ENCODE data around the gene PCNA.
"Not testable (repeated sequence)": the region's sequence is repeated elsewhere in the genome, so short reads cannot be mapped to it uniquely, and the experiment has no call there.

PCNA gene

DNA sequence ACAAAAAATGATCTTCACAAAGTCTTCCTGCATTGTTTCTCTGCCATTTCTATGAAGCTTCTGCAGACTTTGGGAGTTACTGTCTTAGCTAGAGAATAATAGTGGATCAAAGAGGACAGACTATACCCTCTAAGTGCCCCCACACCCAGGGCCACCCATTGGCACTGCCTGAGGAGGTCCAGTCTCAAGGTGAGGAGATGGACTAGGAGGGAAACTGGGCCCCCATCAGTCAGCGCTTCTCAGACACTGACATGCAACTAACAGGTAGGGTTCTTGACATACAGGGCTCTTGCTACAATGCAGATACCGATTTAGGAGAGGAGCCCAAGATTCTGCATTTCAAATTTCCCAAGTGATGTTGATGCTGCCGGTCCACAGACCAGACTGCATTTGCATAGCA lies 24.3 kb downstream of the PCNA start:
- DNase-seq = no peak

DNA sequence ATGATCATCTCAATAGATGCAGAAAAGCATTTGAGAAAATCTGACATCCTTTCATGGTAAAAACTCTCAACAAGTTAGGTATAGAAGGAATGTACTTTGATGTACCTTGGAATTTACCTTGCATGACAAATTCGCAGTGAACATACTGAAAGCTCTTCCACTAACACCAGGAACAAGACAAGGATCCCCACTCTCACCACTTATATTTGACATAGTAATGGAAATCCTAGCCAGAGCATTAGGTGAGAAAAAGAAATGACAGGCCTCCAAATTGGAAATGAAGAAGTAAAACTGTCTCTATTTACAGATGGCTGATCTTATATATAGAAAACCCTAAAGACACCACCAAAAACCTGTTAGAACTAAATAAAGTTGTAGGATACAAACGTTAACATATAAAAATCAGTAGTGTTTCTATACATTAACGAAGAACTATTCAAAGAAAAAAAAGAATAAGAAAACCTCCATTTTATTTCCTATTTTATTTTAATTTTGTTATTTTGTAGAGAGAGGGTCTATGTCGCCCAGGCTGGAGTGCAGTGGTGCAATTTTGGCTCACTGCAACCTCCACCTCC lies 26.9 kb downstream of the PCNA start:
- DNase-seq = no peak

DNA sequence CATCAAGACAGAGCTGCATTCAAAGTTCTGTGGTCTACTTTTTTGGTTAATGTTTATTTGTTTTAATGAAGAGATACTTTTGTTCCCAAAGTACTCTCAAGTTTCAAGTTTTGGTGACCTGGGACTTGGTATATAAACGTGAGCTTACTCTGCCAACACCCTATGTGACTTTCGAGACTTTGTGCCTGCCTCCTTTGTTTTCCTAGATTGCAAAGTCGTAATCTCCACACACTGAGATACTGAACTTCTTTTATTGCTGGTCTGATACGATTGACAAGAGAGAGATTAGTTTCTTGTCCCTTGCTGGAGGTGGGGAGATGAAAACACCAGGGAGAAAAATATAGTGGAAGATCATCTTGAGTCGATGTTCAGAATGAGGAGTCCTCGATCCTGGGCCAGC lies 27.9 kb downstream of the PCNA start:
- no peak for DNase-seq

DNA sequence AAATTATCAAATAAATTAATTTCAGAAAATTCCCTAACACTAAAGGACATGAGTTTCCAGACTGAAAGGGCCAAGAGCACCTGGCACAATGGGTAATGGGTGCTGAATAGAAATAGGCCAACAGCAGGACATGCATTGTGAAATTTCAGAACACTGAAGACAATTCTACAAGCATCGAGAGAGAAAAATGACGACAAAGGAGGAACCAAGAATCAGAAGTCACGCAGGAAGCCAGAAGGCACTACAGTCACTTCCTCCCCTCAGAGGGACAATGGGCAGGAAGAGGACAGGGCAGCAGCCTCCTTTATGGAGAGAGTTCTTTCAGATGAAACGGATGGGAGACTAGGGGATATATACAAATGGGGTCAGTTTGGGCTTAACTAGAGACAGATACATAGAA lies 29.6 kb downstream of the PCNA start:
- DNase-seq = no peak

DNA sequence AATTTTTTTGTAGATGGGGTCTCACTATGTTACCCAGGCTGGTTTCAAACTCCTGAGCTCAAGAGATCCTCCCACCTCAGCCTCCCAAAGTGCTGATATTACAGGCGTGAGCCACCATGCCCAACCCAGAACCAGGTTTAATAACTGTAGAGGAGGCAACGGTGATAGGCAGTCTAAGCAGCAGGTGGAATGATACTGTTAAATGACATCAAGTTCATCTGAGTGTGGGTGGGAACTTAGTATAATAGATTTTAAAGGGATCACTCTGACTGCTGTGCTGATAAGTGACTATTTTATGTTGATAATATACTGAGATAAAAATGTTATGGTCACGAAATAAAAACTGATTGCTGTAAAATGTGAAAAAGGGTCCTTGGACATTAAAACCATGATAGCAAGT lies 31.1 kb downstream of the PCNA start:
- no peak for DNase-seq

DNA sequence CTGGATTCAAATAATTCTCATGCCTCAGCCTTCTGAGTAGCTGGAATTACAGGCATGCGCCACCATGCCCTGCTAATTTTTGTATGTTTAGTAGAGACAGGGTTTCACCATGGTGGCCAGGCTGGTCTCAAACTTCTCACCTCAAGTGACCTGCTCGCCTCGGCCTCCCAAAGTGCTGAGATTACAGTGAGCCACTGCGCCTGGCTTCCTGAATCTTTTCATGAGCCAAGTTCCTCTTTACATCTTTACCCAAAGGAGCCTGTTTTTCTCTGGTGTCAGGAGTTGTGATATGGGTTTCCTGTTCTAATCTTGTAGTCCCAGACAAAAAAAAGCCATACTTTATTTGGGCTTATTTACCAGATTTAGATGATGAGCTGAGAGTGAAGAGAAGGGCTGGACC lies 34.4 kb downstream of the PCNA start:
- no peak for DNase-seq

DNA sequence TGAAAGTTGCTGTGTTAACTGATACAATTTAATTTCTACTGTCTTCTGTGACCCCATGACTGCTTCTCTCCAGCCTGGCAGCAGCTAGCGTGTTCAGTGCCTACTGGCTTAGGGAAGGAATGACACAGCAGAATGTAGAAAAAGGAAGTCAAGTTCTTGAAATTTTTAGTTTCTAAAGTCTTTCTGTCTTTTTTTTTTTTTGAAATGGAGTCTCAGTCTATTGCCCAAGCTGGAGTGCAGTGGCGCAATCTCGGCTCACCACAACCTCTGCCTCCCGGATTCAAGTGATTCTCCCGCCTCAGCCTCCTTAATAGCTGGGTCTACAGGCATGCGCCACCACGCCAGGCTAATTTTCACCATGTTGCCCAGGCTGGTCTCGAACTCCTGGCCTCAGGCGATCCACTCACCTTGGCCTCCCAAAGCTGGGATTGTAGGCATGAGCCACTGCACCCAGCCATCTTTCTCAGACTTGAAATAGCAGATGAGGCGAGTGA lies 39.3 kb downstream of the PCNA start:
- no peak for DNase-seq

DNA sequence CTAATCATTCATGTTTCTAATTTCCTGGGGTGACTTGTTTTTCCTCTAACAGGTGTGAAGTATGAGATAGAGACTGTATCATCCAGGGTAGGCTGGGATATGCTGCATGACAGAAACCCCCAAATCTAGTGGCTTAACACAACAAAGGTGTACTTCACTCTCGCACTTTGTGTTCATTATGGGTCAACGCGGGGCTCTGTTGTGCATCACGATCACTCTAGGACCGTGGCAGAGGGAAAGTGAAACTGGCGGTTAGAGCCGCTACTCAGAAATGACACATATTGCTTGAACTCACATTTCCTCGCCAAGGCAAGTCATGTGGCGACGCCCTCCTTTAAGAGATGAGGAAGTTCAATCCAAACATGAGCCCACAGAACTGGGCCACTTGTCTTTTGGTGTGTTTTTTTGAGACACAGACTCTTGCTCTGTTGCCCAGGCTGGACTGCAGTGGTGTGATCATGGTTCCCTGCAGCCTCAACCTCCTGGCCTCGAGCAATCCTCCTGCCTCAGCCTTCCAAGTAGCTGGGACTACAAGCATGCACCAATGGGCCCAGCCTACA lies 41.3 kb downstream of the PCNA start:
- no peak for DNase-seq

DNA sequence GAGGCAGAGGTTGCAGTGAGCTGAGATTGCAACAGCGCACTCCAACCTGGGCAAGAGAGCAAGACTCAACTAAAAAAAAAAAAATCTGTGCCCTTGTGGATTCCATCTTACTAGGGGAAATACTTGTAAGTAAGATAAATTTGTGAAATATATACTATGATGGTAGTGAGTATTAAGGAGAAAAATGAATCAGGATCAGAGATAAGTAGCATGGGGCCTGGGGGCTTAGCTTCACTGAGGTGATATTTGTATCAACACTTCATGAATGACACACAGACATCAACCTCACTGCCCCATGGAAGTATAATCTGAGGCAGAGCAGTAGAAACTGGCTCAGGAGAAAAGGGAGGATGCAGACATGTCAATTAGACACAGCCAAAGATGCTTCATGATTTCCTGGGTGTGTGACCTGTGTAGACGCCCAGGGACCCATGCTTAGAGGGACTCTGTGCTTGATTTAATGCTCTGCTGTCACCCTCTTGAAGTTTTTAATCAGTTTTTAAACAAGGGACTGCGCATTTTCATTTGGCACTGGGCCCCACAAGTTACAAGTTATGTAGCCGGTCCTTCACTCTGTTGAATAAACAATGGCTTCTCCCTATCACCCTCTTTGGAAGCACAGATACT lies 41.9 kb downstream of the PCNA start:
- no peak for DNase-seq

DNA sequence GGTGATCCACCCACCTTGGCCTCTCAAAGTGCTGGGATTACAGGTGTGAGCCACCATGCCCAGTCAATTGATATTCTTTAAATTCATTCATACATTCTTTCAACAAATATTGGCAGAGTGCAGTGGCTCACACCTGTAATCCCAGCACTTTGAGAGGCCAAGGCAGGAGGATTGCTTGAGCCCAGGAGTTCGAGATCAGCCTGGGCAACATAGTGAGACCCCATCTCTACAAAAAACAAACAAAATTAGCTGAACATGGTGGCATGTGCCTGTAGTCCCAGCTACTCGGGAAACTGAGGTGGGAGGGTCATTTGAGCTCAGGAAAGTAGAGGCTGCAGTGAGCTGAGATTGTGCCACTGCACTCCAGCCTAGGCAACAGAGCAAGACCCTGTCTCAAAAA lies 42.8 kb downstream of the PCNA start:
- not testable (repeated sequence) for DNase-seq

DNA sequence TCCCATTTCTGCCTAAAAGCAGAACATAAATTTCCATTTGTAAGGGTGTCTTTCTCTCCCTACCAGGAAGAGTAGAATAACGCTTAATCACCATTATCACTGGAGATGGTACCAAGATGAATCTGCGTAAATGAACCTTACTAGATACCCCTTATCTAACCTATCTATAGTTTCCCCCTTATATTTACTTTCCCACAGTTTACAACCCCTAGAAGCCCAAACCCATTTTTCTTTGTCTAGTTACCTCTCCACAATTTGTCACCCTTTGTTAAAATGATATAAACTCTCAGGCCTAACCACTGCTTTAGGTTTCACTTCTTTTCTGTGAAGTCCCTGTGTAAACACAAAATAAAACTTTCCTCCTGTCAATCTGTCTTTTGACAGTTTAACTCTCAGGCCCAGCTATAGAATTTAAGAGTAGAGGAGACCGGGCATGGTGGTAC lies 45.5 kb downstream of the PCNA start:
- DNase-seq = no peak

DNA sequence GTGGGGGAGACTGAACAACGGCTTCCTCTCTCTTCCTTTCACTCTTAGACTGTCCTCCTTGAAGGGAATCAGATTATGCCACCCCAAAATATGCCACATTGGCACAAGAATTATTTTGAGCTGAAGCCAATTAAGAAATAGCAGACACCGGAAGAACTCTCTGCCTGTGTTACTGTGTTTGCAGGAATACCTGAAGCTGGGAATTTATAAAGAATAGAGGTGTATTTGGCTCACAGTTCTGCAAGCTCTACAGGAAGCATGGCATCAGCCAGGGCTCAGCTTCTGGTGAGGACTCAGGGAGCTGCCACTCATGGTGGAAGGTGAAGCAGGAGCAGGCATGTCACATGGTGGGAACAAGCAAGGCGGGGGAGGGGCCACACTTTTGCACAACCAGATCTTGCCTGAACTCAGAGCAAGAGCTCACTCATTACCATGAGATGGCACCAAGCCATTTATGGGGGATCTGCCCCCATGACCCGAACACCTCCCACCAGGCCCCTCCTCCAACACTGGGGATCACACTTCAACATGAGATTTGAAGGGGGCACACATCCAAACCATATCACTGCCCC lies 46.0 kb downstream of the PCNA start:
- DNase-seq = peak; percentile 30

DNA sequence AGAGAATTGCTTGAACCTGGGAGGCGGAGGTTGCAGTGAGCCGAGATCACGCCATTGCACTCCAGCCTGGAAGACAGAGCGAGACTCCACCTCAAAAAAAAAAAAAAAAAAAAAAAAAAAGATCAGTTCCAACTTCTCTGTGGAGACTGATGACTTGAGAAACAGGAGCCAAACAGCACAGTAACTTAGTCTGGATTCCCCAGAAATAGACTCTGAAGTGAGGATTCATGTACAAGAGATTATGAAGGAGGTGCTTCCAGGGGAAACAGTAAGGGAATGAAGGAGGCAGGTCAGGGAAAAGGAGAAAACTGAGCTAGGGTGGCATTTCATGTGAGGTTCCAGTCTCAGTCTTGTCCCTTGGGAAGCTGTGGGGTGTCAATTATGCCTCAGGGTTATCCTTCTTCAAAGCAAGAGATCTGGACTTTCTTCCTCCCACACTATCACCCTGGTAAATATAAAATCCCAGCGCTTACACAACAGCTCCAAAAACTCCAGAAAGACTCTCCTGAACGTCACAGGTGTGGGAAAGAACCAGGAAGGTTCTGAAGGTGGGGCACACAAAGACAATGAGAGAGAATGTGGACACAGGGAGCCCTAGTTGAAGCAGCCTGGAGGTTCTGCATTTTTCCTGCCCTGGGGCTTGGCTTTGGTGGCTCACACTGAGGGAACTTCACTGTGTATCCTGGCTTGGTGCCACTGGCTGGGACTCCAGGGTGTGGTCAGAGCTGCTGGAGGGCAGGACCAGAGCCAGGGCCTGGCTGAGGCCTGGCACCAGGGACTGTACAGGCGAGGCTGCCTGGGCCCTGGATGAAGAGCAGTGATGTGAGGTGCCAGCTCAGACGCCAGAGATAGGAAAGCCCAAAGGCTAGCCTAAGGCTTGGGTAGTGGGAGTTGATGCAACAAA lies 46.8 kb downstream of the PCNA start:
- DNase-seq = no peak

DNA sequence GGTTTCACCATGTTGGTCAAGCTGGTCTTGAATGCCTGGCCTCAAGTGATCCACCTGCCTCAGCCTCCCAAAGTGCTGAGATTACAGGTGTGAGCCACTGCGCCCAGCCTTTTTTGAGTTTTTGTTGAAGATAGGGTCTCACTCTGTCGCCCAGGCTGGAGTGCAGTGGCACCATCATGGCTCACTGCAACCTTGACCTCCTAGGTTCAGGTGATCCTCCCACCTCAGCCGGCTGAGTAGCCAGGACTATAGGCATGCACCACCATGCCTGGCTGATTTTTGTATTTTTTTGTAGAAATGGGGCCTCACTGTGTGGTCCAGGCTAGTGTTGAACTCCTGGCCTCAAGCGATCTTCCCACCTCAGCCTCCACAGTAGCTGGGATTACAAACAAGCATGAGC lies 47.8 kb downstream of the PCNA start:
- not testable (repeated sequence) for DNase-seq

DNA sequence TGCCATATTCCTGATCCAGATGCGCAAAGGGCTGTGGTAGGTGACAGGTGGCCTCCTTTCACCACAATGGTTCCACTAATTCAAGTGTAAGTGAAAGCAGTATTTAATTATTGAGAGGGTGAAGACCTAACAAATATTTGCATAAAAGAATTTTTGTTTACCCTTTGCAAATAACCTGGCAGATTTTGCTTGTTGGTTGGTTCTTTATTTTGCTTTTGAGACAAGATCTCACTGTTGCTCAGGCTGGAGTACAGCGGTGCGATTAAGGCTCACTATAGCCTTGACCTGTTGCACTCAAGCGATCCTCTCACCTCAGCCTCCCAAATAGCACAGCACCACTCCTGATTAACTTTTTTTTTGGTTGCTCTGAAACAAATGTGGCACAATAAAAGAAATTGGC lies 49.2 kb downstream of the PCNA start:
- DNase-seq = no peak

DNA sequence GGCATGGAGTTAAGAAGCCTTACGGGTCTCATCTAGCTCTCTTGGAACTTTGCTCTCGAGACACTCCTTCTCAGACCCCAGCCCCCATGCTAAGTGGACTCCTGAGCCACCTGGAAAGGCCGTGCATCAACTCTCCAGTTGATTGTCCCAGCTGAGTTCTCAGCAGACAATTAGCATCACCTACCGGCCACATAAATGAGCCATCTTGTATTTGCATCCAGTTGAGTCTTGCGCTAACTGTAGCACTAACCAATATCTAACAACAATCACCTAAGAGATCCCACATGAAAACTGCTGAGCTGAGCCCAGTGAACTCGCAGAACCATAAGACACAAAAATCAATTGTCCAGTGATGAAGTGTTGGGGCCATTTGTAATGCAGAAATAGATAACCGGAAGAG lies 49.7 kb downstream of the PCNA start:
- DNase-seq = no peak

DNA sequence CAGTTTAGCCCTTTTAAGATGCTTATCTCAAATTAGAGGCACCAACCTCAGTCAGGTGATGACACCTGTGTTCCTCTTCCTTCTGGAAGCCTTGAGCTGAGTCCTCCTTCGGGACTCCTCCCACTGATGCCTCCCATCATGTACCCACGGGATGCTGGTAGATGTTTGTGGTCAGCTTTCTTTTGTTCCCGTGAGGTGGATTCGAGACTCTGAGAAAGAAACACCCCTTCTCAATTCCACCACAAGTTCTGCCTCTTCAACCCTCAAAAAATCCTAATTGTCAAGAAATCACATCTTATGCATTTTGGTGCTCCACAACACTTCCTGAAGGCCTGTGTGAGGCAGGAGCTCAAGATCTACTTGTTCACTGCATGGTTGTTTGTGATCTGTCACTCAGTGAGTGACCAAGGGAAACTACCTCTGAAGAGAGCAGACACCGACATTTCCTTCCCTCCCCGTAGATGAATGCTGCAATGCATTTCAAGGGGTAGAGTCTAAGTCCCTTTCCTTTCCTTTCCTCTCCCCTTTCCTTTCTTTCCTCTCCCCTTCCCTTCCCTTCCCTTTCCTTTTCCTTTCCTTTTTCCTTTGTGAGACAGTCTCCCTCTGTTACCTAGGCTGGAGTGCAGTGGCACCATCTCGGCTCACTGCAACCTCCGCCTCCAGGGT lies 50.5 kb downstream of the PCNA start:
- DNase-seq = no peak

DNA sequence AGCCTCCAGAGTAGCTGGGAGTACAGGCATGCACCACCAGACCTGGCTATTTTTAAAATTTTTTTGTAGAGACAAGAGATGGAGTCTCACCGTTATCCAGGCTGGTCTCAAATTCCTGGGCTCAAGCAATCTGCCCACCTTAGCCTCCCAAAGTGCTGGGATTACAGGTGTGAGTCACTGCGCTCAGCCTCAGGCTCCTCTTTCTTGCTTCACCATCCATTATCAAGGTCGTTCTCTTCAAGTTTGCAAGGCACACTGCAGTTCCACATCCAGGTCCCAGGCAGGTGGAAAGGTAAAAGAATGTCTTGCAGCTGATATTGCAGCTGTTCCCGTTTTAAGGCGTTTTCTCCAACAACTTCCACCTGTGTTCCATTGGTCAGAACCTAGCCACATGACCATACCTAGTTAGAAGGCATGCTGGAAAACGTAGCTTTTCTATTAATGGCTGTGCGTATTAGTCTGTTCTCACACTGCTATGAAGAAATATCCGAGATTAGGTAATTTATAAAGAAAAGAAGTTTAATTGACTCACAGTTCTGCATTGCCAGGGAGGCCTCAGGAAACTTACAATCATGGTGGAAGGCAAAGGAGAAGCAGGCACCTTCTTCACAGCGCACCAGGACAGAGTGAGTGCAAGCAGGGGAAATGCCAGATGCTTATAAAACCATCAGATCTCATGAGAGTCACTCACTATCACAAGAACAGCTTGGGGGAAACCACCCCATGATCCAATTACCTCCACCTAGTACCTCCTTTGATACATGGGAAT lies 51.7 kb downstream of the PCNA start:
- peak; percentile 96 for DNase-seq

DNA sequence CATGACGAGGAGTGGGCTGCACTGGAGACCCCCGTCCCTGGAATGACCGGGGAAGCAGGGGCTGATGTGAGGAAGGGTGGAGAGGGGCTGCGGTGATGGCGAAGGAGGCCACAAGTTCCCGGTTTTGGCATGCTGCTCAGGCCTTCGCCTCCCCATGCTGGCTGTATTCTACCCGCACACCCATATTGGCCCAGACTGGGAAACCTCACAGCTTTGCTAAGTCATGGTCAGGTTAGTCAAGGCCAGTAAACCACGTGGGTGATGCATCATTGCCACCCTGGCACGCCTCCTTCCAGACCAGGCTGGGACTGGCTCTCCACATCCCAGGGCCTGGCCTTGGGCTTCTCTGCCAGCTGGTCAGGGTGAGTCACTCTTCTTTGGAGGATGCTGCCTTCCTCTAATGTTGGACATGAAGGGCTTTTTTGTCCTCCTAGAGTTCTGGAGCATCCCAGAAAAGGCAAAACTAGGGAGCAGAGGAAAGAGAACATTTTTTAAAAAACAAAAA lies 53.8 kb downstream of the PCNA start:
- no peak for DNase-seq

DNA sequence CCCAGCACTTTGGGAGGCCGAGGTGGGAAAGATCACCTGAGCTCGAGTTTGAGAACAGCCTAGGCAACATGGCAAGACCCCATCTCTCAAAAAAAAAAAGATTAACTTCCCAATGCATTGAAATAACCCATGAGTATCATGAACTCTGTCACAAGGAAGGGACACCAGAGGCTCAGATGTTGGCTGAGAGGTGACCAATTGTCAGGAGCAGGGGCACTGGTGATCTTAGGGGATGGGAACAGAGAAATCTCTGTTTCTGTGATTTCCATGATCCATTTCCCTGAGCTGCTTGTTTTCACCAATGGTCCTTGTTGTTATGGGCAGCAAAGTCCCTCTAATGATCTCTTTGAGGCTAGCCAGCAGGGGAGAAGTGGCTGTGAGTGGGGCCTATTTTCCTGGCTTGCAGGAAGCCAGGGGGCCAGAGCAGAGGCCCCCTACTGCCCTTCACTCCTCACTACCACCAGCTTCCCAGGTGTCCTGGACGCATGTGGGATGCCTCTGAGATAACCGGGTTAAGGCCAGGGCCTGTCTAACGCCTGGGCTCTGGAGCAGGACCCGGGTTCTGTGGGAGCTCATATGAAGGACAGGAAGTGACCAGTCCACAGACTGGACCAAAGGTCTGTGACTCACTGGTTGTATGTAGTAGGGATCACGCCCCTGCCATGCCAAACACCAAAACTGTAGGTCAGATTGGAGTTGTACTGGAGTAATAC lies 54.4 kb downstream of the PCNA start:
- no peak for DNase-seq

Measured in NCI-H82 (cell line).